HG03571 (cell line): ENCODE results near the gene TMEM185B.
"Not testable (repeated sequence)": the region's sequence is repeated elsewhere in the genome, so short reads cannot be mapped to it uniquely, and the experiment has no call there.

Source experiments
- ATAC-seq: cut with Tn5 transposase; IDR thresholded peaks from one replicate; pipeline ENCODE4 v1.9.1; 2021; ENCODE audit not compliant: unreplicated experiment

TMEM185B gene

DNA sequence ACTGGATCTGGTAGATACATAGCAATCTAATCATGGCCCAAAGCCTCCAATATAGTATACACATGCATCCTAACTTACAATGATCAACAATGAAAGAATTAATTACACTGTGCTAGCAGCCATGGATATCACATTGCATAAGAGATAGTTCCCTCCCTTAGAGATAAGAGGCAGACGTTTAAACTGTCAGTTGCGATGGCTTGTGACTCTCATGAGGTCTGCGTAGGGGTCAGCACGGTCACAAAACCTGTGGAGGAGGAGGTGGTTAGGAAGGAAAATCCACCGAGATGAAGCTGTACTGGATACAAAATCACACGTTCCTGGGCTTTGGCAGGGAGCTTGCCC lies 28.7 kb upstream of the TMEM185B start:
- no peak for ATAC-seq

DNA sequence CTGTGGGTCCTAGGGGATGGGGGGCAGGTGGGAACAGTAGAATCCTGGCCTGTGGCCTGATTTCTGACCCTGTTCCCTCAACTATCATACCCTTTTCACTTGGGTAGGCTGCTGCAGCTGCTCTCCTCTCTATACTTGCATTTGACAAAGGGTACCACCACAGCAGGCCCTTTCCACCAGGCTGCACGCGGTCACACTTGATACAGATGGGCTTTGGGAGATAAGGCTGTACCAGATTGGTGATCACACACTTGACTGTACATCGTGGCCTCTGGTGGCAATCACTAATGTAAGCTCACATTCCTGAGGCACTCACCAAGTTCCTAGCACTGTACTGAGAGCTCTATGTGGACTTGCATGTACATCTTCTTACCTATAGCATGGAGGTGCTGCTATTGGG lies 27.9 kb upstream of the TMEM185B start:
- no peak for ATAC-seq

DNA sequence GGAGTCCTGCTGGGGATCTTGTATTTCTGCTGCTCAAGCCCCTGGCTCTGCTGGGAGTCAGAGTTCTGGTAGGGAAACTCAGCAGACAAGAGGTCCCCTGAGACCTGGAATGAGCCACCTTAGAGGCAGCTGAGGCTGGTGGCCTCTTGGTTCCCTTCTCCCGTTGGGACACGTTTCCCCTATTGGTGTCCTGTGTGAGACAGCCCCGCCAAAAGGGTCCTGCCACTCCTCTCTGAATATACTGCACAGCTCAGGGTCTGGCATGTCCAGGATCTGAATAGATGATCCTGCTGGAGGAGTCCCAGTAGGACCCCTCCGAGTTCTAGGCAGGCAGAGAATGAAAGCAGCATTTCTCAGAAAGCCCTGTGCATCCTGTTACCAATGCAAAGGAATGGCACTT lies 27.4 kb upstream of the TMEM185B start:
- ATAC-seq: no peak

DNA sequence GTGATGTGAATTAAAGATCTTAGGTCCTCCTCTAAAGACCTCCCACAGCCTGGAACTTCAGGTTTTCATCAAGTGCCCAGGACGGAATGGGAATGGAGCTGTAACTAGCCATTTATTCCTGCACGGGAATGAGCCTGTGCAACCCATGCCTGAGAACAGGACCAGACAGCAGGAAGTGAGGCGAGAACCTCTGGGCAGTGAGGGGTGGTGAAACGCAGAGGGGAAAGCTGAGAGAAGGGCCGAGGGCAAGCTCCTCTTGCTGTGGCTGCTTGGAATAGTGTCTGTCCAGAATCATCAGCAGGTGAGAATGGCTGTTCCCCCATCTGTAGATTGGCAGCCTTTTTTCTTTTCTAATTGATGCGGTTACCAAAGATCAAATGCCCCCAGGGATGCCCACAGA lies 24.7 kb upstream of the TMEM185B start:
- no peak for ATAC-seq

DNA sequence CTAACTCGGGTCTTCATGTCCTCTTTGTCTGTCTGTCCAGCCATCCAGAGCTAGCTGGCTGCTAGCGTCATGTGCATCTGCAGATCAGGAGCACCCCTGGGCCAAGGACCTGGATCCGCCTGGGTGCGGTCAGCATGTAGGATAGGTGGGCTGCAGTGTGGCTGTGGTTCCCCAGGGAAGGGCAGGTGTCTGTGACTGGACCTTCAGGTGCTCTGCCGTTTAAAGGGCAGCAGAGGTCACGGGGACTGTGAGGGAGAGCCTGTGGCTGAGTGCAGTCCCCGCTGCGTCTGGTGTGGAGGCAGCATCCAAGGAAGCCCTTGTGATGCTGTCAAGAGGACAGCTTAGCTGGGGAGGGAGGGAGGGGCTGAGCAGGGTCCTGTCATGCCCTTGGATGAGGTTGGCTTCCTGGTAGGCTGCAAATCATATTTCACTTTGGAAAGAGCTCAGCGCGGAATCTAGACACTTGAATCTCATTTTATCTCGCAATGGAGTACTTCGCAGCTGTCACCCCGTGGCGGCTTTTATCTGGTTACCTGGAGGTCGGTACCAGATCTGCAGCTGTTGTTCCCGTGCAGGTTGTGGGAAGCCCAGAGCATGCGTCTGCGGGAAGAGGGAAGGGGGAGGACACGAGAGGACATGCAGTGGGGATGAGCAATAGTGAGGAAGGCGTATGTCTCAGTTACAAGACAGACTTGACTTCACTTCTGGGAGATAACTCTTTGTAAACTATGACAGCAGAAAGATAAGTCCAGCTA lies 23.5 kb upstream of the TMEM185B start:
- no peak for ATAC-seq

DNA sequence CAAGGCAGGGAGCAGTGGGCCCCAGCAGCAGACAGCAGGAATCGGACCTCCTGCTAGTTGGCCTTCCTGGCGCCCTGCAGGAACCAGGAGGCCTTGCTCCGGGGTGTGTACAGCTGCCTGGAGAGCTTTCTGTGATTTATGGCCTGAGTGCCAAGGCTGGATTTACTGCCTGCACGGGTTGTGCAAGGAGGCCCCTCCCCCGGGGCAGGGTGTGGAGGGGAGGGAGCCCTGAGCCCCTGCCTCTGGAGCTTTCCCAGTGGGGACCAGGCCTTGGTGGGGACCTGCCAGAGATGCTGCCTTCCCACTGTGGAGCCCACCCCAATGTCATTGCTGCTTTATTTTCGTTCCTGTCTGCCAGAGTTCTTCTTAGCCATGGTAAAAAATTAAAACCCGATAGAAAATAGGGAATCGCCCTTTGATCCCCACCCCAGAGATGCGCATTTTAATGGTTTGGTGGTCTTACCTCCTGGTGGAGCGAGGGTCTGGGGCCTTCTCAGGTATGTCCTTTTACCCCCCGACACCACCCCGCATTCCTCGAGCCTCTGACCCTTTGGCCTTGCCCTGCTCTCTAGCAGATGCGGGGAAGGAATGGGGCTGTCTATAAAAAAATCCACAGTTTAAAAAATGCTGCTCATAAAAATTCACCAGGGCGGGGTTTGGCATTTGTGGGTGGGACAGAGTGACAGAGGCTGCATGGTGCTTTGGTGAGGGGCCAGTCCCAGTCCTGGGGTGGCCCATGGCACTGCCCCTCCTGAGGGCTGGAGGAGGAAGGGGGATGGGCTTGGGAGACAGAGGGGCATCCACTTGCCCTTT lies 22.5 kb upstream of the TMEM185B start:
- ATAC-seq: no peak

DNA sequence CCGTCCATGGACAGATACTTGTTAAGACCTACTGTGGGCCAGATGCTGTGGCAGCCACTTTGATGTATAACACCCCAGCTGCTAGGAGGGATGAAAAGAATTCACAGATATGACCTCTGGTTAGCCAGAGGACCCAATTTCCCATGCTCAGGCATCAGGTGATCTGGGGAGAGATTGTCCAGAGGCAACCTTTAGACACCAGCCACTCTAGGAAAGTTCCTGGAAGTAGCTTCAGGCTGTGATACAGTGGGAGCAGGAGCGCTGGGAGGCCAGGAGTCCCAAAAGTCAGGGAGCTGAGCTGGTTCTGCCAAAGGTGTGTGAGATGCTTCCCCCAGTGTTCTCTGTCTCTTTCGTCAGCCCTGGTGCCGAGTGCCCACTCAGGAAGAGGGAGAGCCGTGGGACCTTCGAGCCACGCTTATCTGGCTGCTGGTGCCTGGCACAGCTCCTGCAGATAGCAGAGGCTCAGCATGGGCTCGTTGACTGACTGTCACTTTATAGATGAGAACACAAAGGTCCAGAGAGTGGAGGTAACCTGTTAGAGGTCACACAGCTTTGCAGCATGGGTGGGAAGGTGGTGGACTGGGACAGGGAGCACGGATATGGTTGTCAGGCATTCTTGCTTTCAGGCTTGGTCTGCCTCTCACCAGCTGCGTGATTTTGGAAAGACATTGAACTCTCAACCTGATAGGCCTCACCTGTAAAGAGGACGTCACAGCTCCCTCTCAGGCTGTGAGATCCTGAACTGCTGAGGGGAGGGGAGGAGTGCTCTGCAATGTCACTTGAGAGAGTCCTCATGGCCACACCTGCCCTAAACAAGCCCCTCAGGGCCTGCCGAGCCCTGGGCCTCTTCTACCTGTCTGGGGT lies 21.7 kb upstream of the TMEM185B start:
- no peak for ATAC-seq

DNA sequence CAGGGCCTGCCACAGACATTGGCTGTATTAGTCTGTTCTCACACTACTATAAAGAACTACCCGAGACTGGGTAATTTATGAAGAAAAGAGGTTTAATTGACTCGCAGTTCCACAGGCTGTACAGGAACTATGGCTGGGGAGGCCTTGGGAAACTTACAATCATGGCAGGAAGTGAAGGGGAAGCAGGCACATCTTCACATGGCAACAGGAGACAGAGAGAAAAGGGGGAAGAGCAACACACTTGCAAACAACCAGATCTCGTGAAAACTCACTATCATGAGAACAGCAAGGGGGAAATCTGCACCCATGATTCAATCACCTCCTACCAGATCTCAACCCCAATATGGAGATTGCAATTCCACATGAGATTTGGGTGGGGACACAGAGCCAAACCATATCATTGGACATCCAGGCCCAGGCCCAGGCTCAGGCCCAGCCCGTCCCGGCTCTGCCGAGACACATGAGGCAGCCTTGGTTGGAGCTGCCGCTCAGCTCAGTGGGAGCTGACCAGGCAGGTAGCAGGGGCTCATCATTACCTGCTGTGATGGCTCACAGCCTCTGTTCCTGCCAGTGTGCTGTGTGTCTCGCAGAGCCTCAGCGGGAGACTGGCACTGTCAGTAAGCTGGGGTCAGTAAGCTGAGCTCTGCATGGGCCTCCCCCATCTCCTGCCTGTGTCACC lies 20.8 kb upstream of the TMEM185B start:
- ATAC-seq: no peak

DNA sequence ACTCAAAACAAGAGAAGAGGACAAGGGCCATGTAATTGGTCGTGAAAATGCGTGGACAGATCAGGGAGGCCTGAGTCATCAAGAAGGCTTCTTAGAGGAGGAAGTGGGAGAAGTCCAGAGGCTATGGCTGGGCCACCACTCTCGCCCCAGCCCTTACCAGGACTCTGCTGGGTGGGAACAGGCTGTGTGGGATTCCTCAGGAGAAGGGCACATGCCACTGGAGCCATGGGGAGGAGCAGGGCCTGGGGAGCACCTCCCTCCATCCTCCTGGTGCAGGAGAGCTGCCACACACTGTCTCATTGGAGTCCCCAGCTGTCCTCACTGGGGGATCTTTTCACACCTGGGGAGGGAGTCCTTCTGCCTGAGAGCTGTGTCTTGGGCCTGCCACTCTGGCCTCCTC lies 20.0 kb upstream of the TMEM185B start:
- ATAC-seq: no peak

DNA sequence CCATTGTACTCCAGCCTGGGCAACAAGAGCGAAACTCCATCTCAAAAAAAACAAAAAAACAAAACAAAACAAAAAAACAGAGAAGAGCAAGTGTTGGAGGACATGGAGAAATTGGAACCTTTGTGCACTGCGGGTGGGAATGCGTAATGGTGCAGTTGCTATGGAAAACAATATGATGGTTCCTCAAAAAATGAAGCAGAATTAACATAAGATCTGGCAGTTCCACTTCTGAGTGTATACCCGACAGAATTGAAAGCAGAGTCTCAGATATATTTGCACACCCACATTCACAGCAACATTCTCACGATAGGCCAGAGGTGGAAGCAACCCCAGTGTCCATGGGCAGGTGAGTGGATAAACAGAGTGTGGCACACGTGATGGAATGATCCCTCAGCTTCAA lies 18.5 kb upstream of the TMEM185B start:
- ATAC-seq: no peak

DNA sequence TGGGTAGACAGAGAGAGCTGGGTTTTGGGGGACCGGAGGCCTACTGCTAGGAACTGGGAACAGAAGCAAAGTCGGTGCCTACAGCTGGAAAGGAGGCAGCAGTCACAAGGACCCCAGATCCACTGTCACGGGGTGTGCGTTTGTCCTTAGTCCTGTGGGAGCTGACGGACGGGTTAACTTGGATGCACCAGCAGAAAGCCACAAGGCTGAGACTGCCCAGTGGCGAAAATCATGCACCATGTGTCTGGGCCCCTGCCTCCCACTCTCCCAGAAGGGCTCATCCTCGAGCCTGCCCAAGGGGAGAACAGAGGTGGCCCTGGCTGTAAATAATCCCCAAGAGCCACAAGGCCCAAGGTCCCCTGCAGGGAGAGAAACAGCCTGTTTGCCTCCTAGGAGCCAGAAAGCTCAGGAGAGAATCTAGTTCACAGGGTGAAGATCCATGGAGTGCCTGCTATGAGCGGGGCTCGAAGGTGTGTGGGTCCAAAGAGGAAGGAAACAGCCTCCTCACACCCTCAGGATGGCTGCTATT lies 17.8 kb upstream of the TMEM185B start:
- no peak for ATAC-seq

DNA sequence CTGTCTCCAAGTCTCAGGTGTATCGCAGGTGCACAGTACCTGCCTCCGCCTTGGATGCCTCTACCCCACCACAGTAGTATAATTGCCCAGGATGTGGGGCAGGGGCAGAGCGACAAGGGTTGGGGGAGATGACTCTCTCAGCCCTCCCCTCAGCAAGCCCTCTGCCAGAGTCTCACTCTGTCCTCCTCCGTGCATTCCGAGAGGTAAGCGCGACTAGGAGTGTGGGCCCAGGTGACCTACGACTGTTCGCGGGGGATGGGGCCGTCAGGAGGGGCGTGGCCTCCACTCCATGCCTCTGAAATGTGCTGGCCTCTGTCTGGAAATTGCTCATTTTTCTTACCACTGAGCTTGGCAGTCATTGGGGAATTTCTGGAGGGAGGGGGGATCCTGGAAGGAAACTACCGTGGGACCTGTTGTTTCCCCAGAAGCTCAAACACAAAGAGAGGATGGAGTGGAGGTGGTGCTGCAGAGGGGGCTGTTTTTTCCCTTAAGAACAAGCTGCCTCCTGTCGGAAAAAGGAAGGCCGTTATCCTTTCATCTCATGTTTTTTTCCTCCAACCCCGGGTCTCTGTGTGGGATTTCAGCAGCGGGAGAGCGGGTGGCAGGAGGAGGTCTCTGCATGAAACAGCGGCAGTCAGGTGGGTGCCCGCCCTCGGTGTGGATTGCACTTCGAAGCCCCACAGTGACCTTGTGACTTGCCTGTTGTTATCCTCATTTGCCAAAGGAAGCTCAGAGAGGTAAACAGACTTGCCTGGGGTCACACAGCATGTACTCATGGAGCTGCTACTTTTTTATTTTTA lies 16.5 kb upstream of the TMEM185B start:
- ATAC-seq: no peak

DNA sequence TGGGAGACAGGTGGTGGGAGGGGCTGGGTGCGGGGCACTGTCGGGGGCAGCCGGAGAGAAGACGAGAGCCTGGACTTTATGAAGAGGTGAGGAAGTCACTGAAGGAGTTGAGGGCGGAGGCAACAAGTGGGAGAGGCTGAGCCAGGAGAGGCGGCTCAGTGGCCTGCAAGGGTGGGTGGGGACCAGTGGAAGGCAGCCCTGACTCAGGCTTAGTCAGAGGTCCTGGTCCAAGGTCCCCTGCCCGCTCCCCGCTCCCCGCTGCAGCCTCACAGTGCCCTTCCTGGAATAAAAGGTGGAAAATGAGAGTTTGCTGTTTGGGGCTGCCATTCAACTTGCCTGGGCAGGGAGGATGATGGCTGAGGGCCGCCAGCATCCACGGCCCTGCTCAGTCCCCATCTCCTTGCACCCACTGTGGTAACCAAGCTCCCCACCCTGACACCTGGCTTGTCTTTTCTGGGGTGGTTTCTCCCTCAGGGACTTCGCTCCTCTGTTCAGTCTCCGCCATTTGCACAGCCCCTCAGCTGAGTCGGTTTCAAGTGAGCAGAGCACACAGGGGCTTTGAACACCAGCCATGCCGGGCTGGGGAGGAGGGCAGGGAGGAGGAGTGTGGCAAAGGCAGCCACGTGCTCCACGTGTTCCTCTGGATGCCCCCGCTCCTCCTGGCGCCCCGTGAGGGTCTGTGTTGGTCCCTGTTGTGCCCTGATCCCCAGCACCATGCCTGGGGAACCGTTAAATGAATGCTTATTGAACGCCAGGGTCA lies 15.7 kb upstream of the TMEM185B start:
- no peak for ATAC-seq

DNA sequence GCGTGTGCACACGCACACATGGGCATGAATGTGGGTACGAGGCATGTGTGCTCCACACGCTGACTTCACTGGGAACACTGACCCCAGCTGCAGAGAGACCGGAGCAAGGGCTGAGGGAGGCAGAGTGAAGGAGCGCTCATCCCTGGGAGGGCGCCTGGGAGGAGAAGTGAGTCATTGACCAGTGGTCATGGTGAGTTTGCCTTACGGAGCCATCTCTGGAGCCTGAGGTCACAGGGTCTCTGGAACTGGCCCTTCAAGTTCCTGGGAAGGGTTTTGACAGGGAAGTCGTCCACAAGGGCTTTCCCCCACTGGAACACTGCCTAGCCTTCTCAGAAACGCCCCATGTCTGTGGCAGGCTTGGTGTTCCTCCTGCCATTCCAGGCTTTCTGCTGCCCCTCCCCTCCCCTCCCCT lies 14.3 kb upstream of the TMEM185B start:
- ATAC-seq: no peak

DNA sequence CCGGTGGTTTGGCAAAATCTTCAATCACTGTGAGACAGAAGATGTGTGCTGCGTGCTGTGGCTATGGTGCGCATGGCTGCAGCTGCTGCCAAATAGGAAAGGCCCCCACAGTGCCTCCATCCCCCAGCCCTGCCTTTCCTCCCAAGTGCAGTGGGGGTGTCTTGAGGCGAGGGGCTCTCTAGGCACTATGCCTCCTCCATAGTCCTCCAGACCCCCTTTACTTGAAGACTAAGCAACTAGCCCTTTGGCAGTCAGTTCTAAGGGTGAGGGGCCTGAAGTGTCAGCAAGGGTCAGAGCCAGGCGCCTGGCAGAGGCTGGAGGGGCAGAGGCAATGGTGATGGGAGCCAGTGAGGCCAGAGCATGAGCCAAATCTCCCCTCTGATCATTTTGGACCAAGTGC lies 13.6 kb upstream of the TMEM185B start:
- ATAC-seq: no peak

DNA sequence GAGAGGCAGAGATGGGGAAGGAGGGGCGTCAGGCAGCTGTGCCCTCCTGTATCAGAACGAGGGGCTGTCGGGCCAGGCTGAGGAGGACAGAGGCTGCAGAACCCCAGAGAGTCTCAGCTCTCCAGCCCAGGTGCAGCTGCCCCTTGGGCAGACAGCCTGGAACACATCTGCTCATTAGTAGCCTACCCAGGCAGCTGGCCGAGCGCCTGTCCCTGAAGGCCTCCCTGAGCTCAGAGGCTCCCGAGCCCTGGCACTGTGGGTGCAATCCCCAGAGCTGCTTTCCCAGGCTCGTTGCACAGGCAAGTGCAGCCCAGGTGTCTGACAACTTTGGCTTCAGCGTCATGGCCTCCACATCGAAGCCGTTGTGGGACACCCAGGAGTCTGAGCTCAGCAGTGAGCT lies 13.1 kb upstream of the TMEM185B start:
- ATAC-seq: no peak

DNA sequence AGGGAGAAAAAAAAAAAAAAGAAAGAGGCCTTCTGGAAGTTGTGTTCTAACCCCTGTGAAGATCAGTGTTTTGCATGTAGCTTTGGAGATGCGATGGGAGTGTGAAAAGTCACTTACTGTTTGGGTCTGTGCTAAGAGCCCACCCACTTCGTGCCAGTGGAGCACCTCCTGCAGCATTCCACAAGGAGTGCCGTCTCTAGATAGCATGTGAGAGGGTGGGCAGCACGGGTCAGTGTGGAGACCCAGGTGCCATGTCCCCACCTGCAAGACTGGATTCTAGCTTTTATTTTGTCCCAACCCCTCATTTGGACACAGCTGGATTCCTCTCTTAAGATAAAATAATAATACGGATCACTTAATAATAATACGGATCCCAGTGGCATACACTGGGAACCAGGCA lies 12.5 kb upstream of the TMEM185B start:
- ATAC-seq: no peak

DNA sequence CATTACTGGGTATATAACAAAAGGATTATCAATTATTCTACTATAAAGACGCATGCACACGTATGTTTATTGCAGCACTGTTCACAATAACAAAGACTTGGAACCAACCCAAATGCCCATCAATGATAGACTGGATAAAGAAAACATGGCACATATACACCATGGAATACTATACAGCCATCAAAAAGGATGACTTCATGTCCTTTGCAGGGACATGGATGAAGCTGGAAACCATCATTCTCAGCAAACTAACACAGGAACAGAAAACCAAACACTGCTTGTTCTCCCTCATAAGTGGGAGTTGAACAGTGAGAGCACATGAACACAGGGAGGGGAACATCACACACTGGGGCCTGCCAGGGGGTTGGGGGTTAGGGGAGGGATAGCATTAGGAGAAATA lies 12.0 kb upstream of the TMEM185B start:
- ATAC-seq: not testable (repeated sequence)

DNA sequence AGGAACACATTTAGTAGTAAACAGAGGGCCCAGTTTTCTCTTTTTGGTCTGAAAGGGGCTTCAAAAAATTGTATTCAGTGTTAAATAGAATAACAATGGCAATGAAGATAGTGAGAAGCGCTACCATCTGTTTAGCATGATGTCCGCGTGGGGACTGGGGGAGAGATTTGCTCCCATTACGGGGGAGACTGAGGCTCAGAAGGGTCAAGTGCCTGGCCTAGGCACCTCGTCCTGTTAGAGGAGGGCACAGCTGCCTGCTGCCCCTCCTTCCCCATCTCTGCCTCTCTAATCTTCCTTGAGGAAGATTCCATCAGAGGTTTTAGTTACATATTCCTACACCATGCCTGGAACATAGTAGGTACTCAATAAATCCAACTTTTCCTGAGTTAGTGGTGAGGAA lies 10.1 kb upstream of the TMEM185B start:
- ATAC-seq: no peak
